Measurements from ENCODE around the gene LRRC28. TPM values are rescaled to one million over a fixed set of nuclear protein-coding genes. Genes with fewer than 3 reads are reported as not detected.

Gene LRRC28
- total RNA-seq, 2 donors from 2014 or later: 21.3 to 27.7 TPM

- ATAC-seq (no peak), DNase-seq (ENCODE audit: low spot score in 2 of 2) (no peak)
- H3K9me3 Mint-ChIP-seq: no peaks in the 10 kb centered on the region
- H3K27ac Mint-ChIP-seq: no peak overlapping the region
- peaks cover 13 to 14% of the 10 kb centered on the region in 2 donors for H3K36me3 Mint-ChIP-seq
Observed at GRCh38 chr15:99275525-99276128, 24.3 kb downstream of the LRRC28 start.

DNA sequence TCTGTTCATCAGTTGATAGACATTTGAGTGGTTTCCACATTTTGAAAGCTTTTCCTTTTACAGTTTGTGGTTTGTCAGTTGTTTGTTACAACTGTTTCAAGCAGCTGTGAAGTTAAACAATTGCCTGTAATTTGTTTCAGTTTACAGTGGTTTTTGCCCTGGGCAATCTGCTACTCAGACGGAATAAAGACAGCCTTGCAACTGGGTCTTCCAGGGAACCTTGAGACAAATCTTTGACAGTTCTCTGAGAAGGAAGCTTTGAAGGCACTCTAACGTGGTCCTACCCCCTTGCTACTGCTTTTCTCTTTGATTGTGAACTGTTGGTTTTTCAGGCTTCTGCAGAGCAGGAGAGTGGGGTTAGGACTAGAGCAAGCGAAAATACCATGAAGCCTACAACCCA lies 28.0 kb downstream of the LRRC28 start:
- H3K9me3 Mint-ChIP-seq: no peaks in the 10 kb centered on the region
- H3K27ac Mint-ChIP-seq: peak overlapping the region in 1 of 2 donors; percentile 73
- ATAC-seq (peak in 1 of 2 donors; percentile 42), DNase-seq (ENCODE audit: low spot score in 2 of 2) (no peak)
- H3K36me3 Mint-ChIP-seq: peaks cover 13 to 14% of the 10 kb centered on the region in 2 donors

DNA sequence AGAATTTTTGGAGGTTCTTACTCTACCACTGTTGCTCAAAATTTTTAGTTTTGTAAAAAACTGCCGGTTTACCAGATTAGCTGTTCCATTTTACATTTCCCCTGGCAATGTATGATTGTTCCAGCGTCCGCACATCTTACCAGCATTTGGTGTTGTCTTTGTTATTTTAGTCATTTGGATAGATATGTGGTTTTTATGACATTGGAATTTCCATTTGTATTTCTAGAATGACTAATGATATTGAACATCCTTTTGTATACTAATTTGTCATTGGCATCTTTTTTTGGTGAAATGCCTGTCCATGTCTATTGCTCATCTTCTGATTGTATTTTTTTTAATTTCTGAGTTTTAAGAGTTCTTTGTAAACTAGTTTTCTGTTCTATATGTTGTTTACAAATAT lies 28.5 kb downstream of the LRRC28 start:
- Mint-ChIP-seq H3K9me3 (no peaks in the 10 kb centered on the region), H3K27ac (peak overlapping the region; percentile 73 to 92), H3K36me3 (peaks cover 13 to 18% of the 10 kb centered on the region in 2 donors)
- no peak for DNase-seq (ENCODE audit: low spot score in 2 of 2)
- peak; percentile 54 to 87 for ATAC-seq

GRCh38 chr15:99282121-99282520 lies 30.8 kb downstream of the LRRC28 start:
- Mint-ChIP-seq H3K9me3 (no peaks in the 10 kb centered on the region), H3K36me3 (peaks cover 13 to 23% of the 10 kb centered on the region in 2 donors), H3K27ac (no peak overlapping the region)
- DNase-seq (ENCODE audit: low spot score in 2 of 2) (no peak), ATAC-seq (no peak)

- DNase-seq (ENCODE audit: low spot score in 2 of 2) (no peak), ATAC-seq (peak in 1 of 2 donors; percentile 29)
- Mint-ChIP-seq H3K9me3 (no peaks in the 10 kb centered on the region), H3K36me3 (peaks cover 13 to 23% of the 10 kb centered on the region in 2 donors), H3K27ac (no peak overlapping the region)
Observed at GRCh38 chr15:99282586-99282985, 31.3 kb downstream of the LRRC28 start.

GRCh38 chr15:99283717-99284116 lies 32.4 kb downstream of the LRRC28 start:
- H3K27ac Mint-ChIP-seq: peak overlapping the region in 1 of 2 donors; percentile 66
- DNase-seq (ENCODE audit: low spot score in 2 of 2): no peak
- H3K36me3 Mint-ChIP-seq: peaks cover 13 to 23% of the 10 kb centered on the region in 2 donors
- no peaks in the 10 kb centered on the region for H3K9me3 Mint-ChIP-seq
- no peak for ATAC-seq

GRCh38 chr15:99291643-99292042 lies 40.4 kb downstream of the LRRC28 start:
- Mint-ChIP-seq H3K36me3 (peaks cover 10 to 25% of the 10 kb centered on the region in 2 donors), H3K9me3 (no peaks in the 10 kb centered on the region), H3K27ac (no peak overlapping the region)
- DNase-seq (ENCODE audit: low spot score in 2 of 2): no peak
- no peak for ATAC-seq

DNA sequence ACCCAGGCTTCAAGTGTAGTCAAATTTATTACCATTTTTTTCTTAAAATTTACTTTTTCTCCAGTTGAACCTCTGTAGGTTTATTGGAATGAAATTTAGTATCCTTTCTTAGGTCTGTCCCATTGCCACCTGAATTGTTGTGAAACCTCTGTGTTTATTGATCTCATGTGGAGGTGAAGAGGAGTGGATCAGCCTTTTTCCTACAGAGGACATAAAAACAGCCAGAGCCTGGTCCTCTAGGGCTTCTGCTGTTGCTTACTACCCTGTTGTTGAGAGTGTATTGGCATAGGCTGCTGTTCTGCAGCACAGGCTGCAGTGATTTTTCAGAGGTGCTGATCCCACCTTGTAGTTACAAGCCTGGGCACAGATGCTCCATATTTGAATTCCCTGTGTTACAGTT lies 44.6 kb downstream of the LRRC28 start:
- Mint-ChIP-seq H3K9me3 (no peaks in the 10 kb centered on the region), H3K27ac (no peak overlapping the region), H3K36me3 (peaks cover 10 to 25% of the 10 kb centered on the region in 2 donors)
- DNase-seq (ENCODE audit: low spot score in 2 of 2) (no peak), ATAC-seq (no peak)

- H3K9me3 Mint-ChIP-seq: no peaks in the 10 kb centered on the region
- DNase-seq (ENCODE audit: low spot score in 2 of 2) (no peak), ATAC-seq (no peak)
- H3K27ac Mint-ChIP-seq: no peak overlapping the region
- H3K36me3 Mint-ChIP-seq: peaks cover 10 to 25% of the 10 kb centered on the region in 2 donors
Observed at GRCh38 chr15:99296386-99296785, 45.1 kb downstream of the LRRC28 start.

GRCh38 chr15:99303907-99304306 lies 52.6 kb downstream of the LRRC28 start:
- Mint-ChIP-seq H3K36me3 (no peaks in the 10 kb centered on the region), H3K9me3 (no peaks in the 10 kb centered on the region)

GRCh38 chr15:99305761-99306505 lies 54.7 kb downstream of the LRRC28 start:
- Mint-ChIP-seq H3K27ac (no peak overlapping the region), H3K9me3 (no peaks in the 10 kb centered on the region), H3K36me3 (no peaks in the 10 kb centered on the region)
- DNase-seq (ENCODE audit: low spot score in 2 of 2) (no peak), ATAC-seq (no peak)

More at GRCh38 chr15:99303907-99304306, 52.6 kb downstream of the LRRC28 start:
- no peak for DNase-seq (ENCODE audit: low spot score in 2 of 2)
- no peak overlapping the region for H3K27ac Mint-ChIP-seq
- ATAC-seq: no peak

GRCh38 chr15:99306694-99307338 lies 55.5 kb downstream of the LRRC28 start:
- H3K9me3 Mint-ChIP-seq: no peaks in the 10 kb centered on the region
- no peak for DNase-seq (ENCODE audit: low spot score in 2 of 2)
- H3K36me3 Mint-ChIP-seq: no peaks in the 10 kb centered on the region
- no peak overlapping the region for H3K27ac Mint-ChIP-seq
- ATAC-seq: no peak

DNA sequence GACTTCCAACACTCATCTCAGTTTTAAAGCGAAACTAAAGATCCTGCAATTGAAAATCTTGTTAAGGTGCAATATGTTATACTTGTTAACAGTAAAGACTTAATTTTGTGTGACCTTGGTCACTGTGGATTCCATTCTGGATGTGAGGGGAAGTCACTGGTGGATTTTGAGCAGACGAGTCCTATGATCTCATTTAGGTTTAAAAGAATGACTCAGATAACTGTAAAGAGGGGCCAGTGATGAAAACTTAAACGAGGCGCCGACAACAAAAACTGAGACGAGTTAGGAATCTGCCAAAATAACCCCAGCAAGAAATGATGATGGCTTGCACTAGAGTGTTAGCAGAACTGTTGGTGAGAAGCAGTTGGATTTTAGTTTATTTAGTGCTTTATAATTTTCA lies 56.5 kb downstream of the LRRC28 start:
- no peak overlapping the region for H3K27ac Mint-ChIP-seq
- H3K9me3 Mint-ChIP-seq: peaks cover 0 to 2% of the 10 kb centered on the region in 2 donors
- ATAC-seq (no peak), DNase-seq (ENCODE audit: low spot score in 2 of 2) (no peak)
- H3K36me3 Mint-ChIP-seq: peaks cover 3% of the 10 kb centered on the region in 2 donors

GRCh38 chr15:99310745-99311144 lies 59.5 kb downstream of the LRRC28 start:
- Mint-ChIP-seq H3K36me3 (peaks cover 6 to 15% of the 10 kb centered on the region in 2 donors), H3K9me3 (peaks cover 5 to 6% of the 10 kb centered on the region in 2 donors), H3K27ac (no peak overlapping the region)
- DNase-seq (ENCODE audit: low spot score in 2 of 2) (no peak), ATAC-seq (no peak)

- ATAC-seq (no peak), DNase-seq (ENCODE audit: low spot score in 2 of 2) (no peak)
- peaks cover 5 to 6% of the 10 kb centered on the region in 2 donors for H3K9me3 Mint-ChIP-seq
- no peak overlapping the region for H3K27ac Mint-ChIP-seq
- H3K36me3 Mint-ChIP-seq: peaks cover 6 to 15% of the 10 kb centered on the region in 2 donors
Observed at GRCh38 chr15:99312228-99312627, 60.9 kb downstream of the LRRC28 start.

DNA sequence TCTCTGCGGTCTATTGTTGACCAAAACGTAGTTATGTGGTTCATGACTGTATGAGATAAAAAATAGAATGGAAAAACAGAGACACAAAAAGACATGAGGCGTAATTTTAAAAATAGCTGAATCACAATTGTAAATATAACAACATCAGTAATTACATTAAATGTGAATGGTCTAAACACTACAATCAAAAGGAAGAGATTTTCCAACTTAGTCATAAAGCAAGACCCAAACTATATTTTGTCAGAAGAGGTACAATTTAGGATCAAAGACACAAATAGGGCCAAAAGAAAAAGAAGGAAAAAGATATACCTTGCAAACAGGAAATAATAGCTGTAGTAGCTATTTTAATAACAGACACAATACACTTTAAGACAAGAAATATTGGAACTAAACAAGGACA lies 61.5 kb downstream of the LRRC28 start:
- no peak for ATAC-seq
- peaks cover 5 to 6% of the 10 kb centered on the region in 2 donors for H3K9me3 Mint-ChIP-seq
- DNase-seq (ENCODE audit: low spot score in 2 of 2): no peak
- no peak overlapping the region for H3K27ac Mint-ChIP-seq
- peaks cover 6 to 15% of the 10 kb centered on the region in 2 donors for H3K36me3 Mint-ChIP-seq

DNA sequence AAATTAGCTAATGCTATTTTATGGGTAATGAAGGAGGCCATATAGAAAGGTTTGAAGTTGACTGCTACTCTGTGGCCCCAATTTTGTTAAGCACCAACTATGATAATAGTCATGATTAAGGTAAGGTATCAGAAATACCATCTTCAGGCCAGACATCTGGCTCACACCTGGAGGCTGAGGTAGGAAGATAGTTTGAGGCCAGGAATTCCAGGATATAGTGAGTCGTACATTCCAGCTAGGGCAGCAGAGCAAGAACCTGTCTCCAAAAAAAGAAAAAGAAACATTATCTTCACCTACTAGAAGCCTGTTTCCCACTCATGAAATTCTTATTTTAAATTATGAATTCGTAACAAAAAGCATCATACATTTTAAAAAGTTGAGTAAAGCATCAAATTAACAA lies 64.4 kb downstream of the LRRC28 start:
- no peak for DNase-seq (ENCODE audit: low spot score in 2 of 2)
- no peak overlapping the region for H3K27ac Mint-ChIP-seq
- ATAC-seq: no peak
- H3K36me3 Mint-ChIP-seq: peaks cover 6 to 15% of the 10 kb centered on the region in 2 donors
- peaks cover 5 to 6% of the 10 kb centered on the region in 2 donors for H3K9me3 Mint-ChIP-seq
